Panc1 (cell line): ENCODE results near the gene SUGCT.

ENCODE experiments used
- CTCF ChIP-seq: fragments of 450-650 bp; IDR thresholded peaks from 2 replicates; pipeline ENCODE4 v1.5.1; 2017; ENCODE audit warnings: mild to moderate bottlenecking
- REST ChIP-seq, 2 experiments: IDR thresholded peaks; 2 replicates each; pipeline ENCODE4 v1.6.1; 2011 to 2012; ENCODE audit warnings: low read depth in 2 of 2, control low read depth in 1 of 2, low read length in 1 of 2, mild to moderate bottlenecking in 1 of 2, moderate library complexity in 1 of 2; ENCODE audit not compliant: insufficient read depth in 1 of 2

GRCh38 chr7:40659231-40659630 lies 524.4 kb downstream of the SUGCT start:
- TF ChIP-seq REST (IDR thresholded peaks at IDR 0.05; ENCODE audit: insufficient read depth in 1 of 2, low read depth in 2 of 2, low read length in 1 of 2) (no peak), CTCF (no peak)
